Limb (tissue), 2 donors: ENCODE measurements around the gene DBR1.
"Not testable (repeated sequence)": the region's sequence is repeated elsewhere in the genome, so short reads cannot be mapped to it uniquely, and the experiment has no call there.

Source experiments
- DNase-seq, 2 donors: peaks; one replicate each; pipeline ENCODE4 v3.0.0-alpha.2; 2016; ENCODE audit errors: extremely low spot score in 2 of 2

Gene DBR1

GRCh38 chr3:138186803-138187295 is 12.1 kb upstream of the DBR1 start:
- peak; percentile 92 to 93 for DNase-seq

GRCh38 chr3:138186221-138186620 is 11.5 kb upstream of the DBR1 start:
- DNase-seq, result no peak

GRCh38 chr3:138184994-138185393 is 10.3 kb upstream of the DBR1 start:
- DNase-seq, result no peak

DNA sequence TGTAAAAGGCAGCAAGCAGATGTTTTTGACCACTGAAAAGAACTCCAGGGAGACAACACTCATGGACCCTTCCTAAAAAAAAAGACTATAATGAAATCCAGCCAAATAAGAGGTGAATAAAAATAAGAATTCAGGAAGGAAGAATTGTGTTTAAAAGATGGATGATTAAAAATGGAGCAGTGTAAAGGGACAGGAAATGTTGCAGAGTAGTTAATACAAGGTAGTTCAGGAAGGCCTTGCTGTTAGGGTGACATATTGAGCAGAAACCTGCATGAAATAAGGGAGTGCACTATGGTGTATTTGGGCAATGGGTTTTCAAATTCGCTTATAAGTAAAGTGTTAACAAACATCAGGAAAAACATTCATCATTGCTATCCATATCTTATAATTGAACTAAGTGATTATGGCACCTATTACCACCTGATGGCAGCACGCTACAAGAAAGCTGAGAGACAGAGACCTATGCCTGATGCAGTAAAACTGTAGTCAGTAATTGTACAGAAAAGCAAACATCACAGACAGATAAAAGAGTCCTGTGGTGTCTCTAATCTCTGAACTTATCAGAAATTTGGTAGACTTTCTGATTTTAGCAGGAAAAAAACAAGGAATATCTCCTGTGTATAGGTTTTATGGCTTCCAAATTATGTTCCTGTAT is 5.8 kb upstream of the DBR1 start:
- DNase-seq, result no peak

DNA sequence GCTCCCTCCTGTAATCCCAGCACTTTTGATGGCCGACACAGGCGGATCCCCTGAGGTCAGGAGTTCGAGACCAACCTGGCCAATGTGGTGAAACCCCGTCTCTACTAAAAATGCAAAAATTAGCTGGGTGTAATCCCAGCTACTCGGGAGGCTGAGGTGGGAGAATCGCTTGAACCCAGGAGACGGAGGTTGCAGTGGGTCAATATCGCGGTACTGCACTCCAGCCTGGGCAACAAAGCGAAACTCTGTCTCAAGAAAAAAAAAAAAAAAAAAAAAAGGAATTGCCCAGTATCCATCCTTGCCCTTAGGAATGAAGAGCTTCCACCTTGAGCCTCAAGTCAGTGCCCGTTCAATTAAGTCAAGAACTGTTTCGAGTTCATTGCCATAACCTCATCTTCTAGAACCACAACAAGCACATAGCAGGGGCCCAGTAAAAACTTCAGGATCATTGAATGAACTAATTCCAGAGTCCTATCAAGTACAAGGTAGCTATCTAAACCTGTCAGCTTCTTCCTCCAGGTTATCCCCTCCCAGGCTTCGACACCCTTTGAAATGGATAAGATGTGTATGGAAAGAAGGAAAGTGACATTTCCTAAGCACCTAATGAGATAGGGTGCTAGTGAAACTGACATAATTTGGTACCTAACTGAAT is 826 bp downstream of the DBR1 start:
- no peak for DNase-seq

GRCh38 chr3:138172625-138173024 is 2.1 kb downstream of the DBR1 start:
- DNase-seq, result no peak

DNA sequence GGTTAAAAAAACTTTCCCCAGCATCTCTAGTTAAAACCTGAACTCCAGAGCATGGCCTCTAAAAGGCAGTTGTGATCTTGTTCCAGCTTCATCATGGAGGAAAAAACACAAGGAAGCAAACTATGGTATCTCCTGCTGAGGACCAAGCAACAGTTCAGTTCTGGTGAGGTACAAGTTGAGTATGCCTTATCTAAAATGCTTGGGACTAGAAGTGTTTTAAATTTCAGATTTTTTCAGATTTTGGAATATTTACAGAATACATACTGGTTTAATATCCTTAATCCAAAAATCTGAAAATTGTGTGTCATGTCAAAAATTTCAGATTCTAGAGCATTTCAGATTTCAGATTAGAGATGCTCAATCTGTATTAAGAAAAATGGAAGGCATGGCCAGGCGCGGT is 9.7 kb downstream of the DBR1 start:
- DNase-seq, result no peak

DNA sequence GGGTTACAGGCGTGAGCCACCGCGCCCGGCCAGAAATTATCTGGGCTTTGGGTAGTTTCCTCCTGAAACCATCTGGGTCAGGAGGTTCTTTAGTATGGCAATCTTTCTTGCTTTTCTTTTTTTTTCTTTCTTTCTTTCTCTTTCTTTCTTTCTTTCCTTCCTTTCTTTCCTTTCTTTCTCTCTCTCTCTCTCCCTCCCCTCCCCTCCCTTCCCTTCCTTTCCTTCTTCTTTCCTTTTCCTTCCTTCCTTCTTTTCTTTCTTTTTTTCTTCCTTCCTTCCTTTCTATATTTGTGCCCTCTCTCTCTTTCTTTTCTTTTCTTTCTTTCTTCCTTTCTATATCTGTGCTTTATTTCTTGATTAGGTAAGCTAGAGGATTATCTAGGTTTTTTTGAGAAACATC is 17.0 kb downstream of the DBR1 start:
- no peak for DNase-seq

DNA sequence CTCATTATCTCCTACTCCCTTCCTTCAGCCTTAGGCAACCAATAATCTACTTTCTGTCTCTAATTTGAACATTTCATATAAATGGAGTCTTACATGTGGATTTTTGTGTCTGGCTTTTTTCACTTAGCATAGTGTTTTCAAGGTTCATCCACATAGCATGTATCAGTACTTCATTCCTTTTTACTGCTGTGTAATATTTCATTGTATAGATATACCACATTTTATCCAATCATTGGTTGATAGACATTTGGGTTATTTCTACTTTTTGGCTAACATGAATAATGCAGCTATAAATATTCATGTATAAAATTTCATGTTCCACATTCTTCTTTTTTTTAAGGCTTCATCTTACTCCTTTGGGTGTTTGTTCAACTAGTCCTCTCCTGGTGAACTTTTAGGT is 20.2 kb downstream of the DBR1 start:
- no peak for DNase-seq

GRCh38 chr3:138148503-138148902 is 26.2 kb downstream of the DBR1 start:
- DNase-seq, result no peak

DNA sequence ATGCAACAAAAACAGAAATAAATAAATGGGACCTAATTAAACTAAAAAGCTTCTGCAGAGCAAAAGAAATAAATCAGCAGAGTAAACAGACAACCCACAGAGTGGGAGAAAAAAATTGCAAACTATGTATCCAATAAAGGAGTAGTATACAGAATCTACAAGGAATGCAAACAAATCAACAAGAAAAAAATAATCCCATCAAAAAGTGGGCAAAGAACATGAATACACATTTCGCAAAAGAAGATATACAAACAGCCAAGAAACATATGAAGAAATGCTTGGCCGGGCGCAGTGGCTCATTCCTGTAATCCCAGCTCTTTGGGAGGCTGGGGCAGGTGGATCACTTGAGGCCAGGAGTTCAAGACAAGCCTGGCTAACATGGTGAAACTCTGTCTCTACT is 32.5 kb downstream of the DBR1 start:
- not testable (repeated sequence) for DNase-seq

DNA sequence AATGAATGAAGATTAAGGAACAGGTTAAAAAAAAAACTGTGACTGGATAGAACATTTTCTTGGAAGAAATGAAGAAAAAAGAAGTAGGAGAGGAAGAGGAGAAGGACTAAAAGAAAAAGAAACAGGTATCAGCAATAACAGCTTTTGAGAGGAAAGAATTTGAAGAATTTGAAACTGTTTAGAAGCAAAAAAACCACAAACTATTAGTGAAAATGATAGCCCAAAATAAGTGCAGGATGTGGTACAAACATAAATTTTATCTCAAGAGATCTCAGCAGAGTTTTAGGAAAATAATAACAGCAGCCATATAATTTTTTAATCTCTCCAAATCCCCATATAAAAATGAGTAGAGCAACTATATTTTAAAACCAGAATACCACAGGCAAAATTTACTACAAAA is 33.8 kb downstream of the DBR1 start:
- DNase-seq, result no peak

DNA sequence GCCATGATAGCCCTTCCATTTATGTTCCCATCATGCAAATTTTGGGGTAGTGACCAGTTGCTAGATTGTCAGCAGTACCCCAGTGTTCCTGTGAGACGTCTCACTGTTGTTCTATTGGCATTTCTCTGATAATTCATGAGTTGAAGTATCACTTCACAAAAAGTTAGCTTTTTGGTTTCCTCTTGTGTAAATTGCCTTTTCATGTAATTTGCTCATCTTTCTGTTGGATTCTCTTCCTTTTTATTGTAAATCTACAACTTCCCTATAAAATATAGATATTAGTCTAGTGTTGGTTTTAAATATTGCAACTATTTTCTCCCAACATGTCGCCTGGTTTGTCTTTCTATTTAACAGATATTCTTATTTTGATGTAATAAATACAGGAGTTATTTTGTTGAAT is 35.0 kb downstream of the DBR1 start:
- DNase-seq, result no peak

GRCh38 chr3:138137861-138138260 is 36.9 kb downstream of the DBR1 start:
- DNase-seq, result no peak

- DNase-seq, result no peak
Measured at GRCh38 chr3:138136201-138136600, 38.5 kb downstream of the DBR1 start.

DNA sequence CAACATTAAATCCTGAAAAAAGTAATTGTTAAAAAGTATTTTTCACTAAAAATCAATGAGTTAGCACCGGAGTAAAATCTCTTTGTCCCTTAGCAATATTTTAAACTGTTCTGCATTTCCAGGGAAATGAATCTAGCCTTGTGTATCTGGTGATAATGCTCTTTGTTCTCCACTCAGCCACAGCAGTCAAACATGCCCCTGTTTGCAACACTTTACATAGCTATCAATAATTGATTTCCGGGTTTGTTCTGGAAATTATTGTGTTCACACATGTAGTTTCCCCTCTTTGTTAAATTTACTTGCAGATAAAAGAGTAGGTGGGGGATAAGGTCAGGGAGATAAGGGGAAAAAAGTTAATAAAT is 38.9 kb downstream of the DBR1 start:
- no peak for DNase-seq

- no peak for DNase-seq
Measured at GRCh38 chr3:138135146-138135832, 39.4 kb downstream of the DBR1 start.

- no peak for DNase-seq
Measured at GRCh38 chr3:138132239-138132638, 42.5 kb downstream of the DBR1 start, which contains the start of gene A4GNT. Gene A4GNT (minus strand): TSS chr3:138132390. CDS start chr3:138131256, 1,134 bp downstream.

- no peak for DNase-seq
Measured at GRCh38 chr3:138127636-138128365, 46.9 kb downstream of the DBR1 start.

DNA sequence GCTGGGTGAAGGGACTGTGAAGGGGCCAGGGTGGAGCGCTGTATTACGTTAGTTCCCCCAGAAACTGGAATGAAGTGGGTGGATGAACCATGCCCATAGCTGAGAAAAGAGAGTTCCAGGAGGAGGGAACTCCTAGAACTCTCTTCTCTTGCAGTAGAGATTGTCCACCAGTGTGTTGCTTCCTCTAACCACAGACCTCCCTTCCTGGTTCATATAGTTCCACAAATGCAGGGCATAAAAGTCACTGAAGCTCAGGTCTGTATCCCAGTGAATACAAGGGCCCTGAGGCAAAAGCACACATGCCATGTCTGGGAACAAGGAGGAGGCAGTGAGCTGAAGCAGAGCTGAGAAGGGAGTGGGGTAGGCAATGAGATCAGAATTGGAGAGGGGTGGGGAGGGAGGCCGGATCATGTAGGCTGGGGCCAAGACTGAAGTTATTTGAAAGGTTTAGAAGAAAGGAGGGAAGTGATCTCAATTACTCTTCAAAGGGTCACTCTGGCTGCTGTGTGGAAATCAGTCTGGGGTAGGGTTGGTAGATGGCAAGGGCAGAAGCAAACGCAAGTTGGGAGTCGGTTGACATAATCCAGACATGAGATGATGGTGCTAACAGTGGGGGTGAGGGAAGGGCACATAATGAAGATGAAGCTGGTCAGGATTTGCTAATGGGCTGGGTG is 49.0 kb downstream of the DBR1 start:
- DNase-seq, result no peak

GRCh38 chr3:138124706-138125355 is 49.9 kb downstream of the DBR1 start:
- DNase-seq, result peak in 1 of 2 donors; percentile 43
